ENCODE measurements around the gene USP38.
"Not testable (repeated sequence)": the region's sequence is repeated elsewhere in the genome, so short reads cannot be mapped to it uniquely, and the experiment has no call there.

USP38 gene

GRCh38 chr4:143184503-143185252 lies at the start of gene USP38:
Gene USP38 (plus strand): TSS chr4:143184917. CDS start chr4:143185451, 534 bp downstream.
- peak; percentile 96 for DNase-seq

GRCh38 chr4:143135358-143135757 lies 49.4 kb upstream of the USP38 start:
- no peak for DNase-seq

GRCh38 chr4:143140696-143141095 lies 44.0 kb upstream of the USP38 start:
- DNase-seq = no peak

- DNase-seq = no peak
Measured at GRCh38 chr4:143148521-143148920, 36.2 kb upstream of the USP38 start.

- DNase-seq = no peak
Measured at GRCh38 chr4:143156853-143157252, 27.9 kb upstream of the USP38 start.

- DNase-seq = no peak
Measured at GRCh38 chr4:143163614-143164013, 21.1 kb upstream of the USP38 start.

GRCh38 chr4:143166722-143167121 lies 18.0 kb upstream of the USP38 start:
- not testable (repeated sequence) for DNase-seq

- no peak for DNase-seq
Measured at GRCh38 chr4:143178923-143179322, 5.8 kb upstream of the USP38 start.

- DNase-seq = peak; percentile 74
Measured at GRCh38 chr4:143183513-143184216, 1.1 kb upstream of the USP38 start.

GRCh38 chr4:143184217-143184502 lies 557 bp upstream of the USP38 start:
- DNase-seq = no peak

GRCh38 chr4:143185253-143186107 lies 763 bp downstream of the USP38 start:
- peak; percentile 63 for DNase-seq

GRCh38 chr4:143186212-143186611 lies 1.5 kb downstream of the USP38 start:
- DNase-seq = no peak

GRCh38 chr4:143186649-143187048 lies 1.9 kb downstream of the USP38 start:
- peak; percentile 69 for DNase-seq

- DNase-seq = peak; percentile 47
Measured at GRCh38 chr4:143188136-143189088, 3.7 kb downstream of the USP38 start.

GRCh38 chr4:143189528-143189927 lies 4.8 kb downstream of the USP38 start:
- DNase-seq = peak; percentile 18

GRCh38 chr4:143195581-143195980 lies 10.9 kb downstream of the USP38 start:
- no peak for DNase-seq

GRCh38 chr4:143196323-143196722 lies 11.6 kb downstream of the USP38 start:
- DNase-seq = no peak

GRCh38 chr4:143199503-143199902 lies 14.8 kb downstream of the USP38 start:
- DNase-seq = no peak

- peak; percentile 50 for DNase-seq
Measured at GRCh38 chr4:143202824-143203223, 18.1 kb downstream of the USP38 start.

GRCh38 chr4:143203577-143203976 lies 18.9 kb downstream of the USP38 start:
- no peak for DNase-seq

GRCh38 chr4:143207555-143207954 lies 22.8 kb downstream of the USP38 start:
- DNase-seq = peak; percentile 42

- no peak for DNase-seq
Measured at GRCh38 chr4:143212566-143212965, 27.8 kb downstream of the USP38 start.
